ENCODE data around the gene PRDM13. TPM values are rescaled to one million over a fixed set of nuclear protein-coding genes. Genes with fewer than 3 reads are reported as not detected.

Gene PRDM13
- total and polyA plus RNA-seq, 2 of the 8 experiments (the other 6 are each of a cell fraction or from before 2014, with no cell fraction given), result 0.05 to 0.09 TPM

DNA sequence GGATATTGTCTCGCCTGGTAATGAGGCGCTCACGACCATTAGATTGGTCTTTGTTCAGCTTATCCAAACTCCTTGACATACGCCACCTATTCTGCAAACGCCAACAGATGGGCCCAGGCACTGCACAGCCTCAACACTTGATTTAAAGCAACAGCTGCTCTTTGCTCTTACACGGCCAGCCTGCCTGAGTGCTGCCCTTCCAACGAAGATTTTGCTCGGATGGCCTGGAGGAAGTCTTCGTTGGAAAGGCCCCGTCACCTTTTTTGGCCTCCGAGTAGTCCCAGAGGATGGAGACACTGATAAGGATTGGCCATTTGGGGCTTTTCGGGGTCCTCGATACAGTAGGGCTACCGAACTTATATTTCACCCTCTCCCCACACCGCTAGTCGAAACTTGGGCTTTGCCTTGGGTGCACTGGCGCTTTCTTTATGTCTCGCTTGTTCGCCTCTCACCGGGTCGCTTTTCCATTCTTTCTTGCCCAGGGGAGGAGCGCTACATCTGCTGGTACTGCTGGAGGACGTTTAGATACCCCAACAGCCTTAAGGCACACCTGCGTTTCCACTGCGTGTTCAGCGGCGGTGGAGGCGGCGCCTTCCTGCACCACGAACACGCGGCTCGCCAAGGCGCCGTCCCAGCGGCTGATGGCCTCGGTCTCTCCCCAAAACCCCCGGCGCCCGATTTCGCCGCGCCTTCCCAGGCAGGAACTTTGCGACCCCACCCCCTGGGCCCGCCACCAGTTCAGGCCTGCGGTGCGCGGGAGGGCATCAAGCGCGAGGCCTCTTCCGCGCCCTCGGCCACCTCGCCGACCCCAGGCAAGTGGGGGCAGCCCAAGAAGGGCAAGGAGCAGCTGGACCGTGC lies 6.1 kb downstream of the PRDM13 start (continued):
- no peak for TF ChIP-seq HDAC2 (IDR thresholded peaks at IDR 0.05; ENCODE audit: borderline replicate concordance in 1 of 2, low read depth in 2 of 2, low read length in 2 of 2)
- TF ChIP-seq TAF1 (IDR thresholded peaks at IDR 0.05; ENCODE audit: low read depth, low read length), result no peak
- TF ChIP-seq SP4 (IDR thresholded peaks at IDR 0.05; ENCODE audit: low read length), result no peak
- TF ChIP-seq JUN (IDR thresholded peaks at IDR 0.05; ENCODE audit: low read depth, low read length), result no peak
- TF ChIP-seq RXRA (IDR thresholded peaks at IDR 0.05; ENCODE audit: insufficient read depth, low read depth, low read length), result no peak
- no peak for TF ChIP-seq SP2 (IDR thresholded peaks at IDR 0.05; ENCODE audit: low read length)
- no peak for TF ChIP-seq BACH1 (IDR thresholded peaks at IDR 0.05; ENCODE audit: low read length)
- TF ChIP-seq FOSL1 (IDR thresholded peaks at IDR 0.05; ENCODE audit: insufficient read depth, low read depth, low read length), result no peak
- TF ChIP-seq SRF (IDR thresholded peaks at IDR 0.05; ENCODE audit: low read depth, low read length), result no peak
- TF ChIP-seq BRCA1 (IDR thresholded peaks at IDR 0.05; ENCODE audit: low read depth, low read length), result no peak
- TF ChIP-seq CBX8 (IDR thresholded peaks at IDR 0.05; ENCODE audit: borderline replicate concordance, low read depth, low read length), result no peak
- TF ChIP-seq USF2 (IDR thresholded peaks at IDR 0.05; ENCODE audit: low read length), result no peak
- no peak for TF ChIP-seq POLR2AphosphoS5 (IDR thresholded peaks at IDR 0.05; ENCODE audit: low read depth, low read length)
- TF ChIP-seq TCF12 (IDR thresholded peaks at IDR 0.05; ENCODE audit: low read depth, low read length), result no peak
- no peak for TF ChIP-seq KDM1A (IDR thresholded peaks at IDR 0.05; ENCODE audit: borderline replicate concordance, low read length)
- TF ChIP-seq NRF1 (IDR thresholded peaks at IDR 0.05; ENCODE audit: low read depth, low read length), result no peak
- TF ChIP-seq TBP (IDR thresholded peaks at IDR 0.05; ENCODE audit: low read depth, low read length), result no peak
- TF ChIP-seq SUZ12 (IDR thresholded peaks at IDR 0.05; ENCODE audit: low read length), result peak; percentile 98
- no peak for TF ChIP-seq ZNF274 (IDR thresholded peaks at IDR 0.05; ENCODE audit: borderline replicate concordance, extremely low read depth, low read length)
- peak; percentile 96 for TF ChIP-seq E2F6 (IDR thresholded peaks at IDR 0.05)
- no peak for TF ChIP-seq KDM5A (IDR thresholded peaks at IDR 0.05; ENCODE audit: low read length)
- no peak for TF ChIP-seq SIN3A (conservative IDR thresholded peaks at IDR 0.05 in 1 of 2, IDR thresholded peaks at IDR 0.05 in 1 of 2; ENCODE audit: low read depth in 1 of 2, low read length in 2 of 2)
- peak; percentile 90 for TF ChIP-seq RNF2 (IDR thresholded peaks at IDR 0.05; ENCODE audit: borderline replicate concordance, low read depth, low read length, missing control alignments, poor library complexity, severe bottlenecking)
